Gastroesophageal sphincter (tissue), 3 donors: Measurements from ENCODE around the gene SLC17A9.

Experiments
- CTCF ChIP-seq, 4 experiments: fragments of 200-600 bp in 2 of 4; fragments of 450-650 bp in 2 of 4; sonication (generic) in 1 of 4; IDR thresholded peaks; one replicate each; pipeline ENCODE4 v1.5.1; 2017 to 2019; ENCODE audit warnings: antibody characterized with exemption in 4 of 4, mild to moderate bottlenecking in 2 of 4, moderate library complexity in 2 of 4
- POLR2A ChIP-seq, 2 donors: fragments of 450-650 bp; IDR thresholded peaks; one replicate each; pipeline ENCODE4 v1.6.1; 2017; ENCODE audit warnings: antibody characterized with exemption in 2 of 2, mild to moderate bottlenecking in 2 of 2, moderate library complexity in 1 of 2

GRCh38 chr20:62952373-62952967 is at the start of gene SLC17A9:
- TF ChIP-seq CTCF (IDR thresholded peaks at IDR 0.05) (peak in 2 of 4 experiments; percentile 21 to 22), POLR2A (IDR thresholded peaks at IDR 0.05) (no peak)
